MM.1S (cell line): ENCODE results near the gene SPINT2.

Source experiments
- DNase-seq: peaks from one replicate; pipeline ENCODE4 v3.0.0-alpha.2; 2015
- H2AFZ ChIP-seq: fragments of 300-600 bp; sonication (generic); 2 replicates; pipeline ENCODE4 v1.6.0; 2016; ENCODE audit warnings: antibody characterized with exemption, low read length
- H3F3A ChIP-seq: fragments of 300-600 bp; sonication (generic); 2 replicates; pipeline ENCODE4 v1.6.1; 2016; ENCODE audit warnings: mild to moderate bottlenecking, antibody characterized with exemption, low read length, moderate library complexity, mixed read lengths; ENCODE audit not compliant: insufficient read depth
- H3K27ac ChIP-seq: fragments of 300-600 bp; sonication (generic); 2 replicates; pipeline ENCODE4 v1.5.1; 2016; ENCODE audit warnings: mild to moderate bottlenecking, low read length
- H3K27me3 ChIP-seq: fragments of 300-600 bp; sonication (generic); replicated peaks from 2 replicates; pipeline ENCODE4 v1.6.0; 2016; ENCODE audit warnings: low read length; ENCODE audit not compliant: insufficient read depth
- H3K36me3 ChIP-seq: fragments of 300-600 bp; sonication (generic); replicated peaks from 2 replicates; pipeline ENCODE4 v1.6.1; 2016; ENCODE audit warnings: mild to moderate bottlenecking, low read length, mixed read lengths; ENCODE audit not compliant: insufficient read depth
- H3K4me1 ChIP-seq: fragments of 300-600 bp; sonication (generic); 2 replicates; pipeline ENCODE4 v1.6.1; 2016; ENCODE audit warnings: low read length, mixed read lengths
- H3K4me2 ChIP-seq: fragments of 300-600 bp; sonication (generic); 2 replicates; pipeline ENCODE4 v1.6.0; 2016; ENCODE audit warnings: low read depth, low read length
- H3K4me3 ChIP-seq: fragments of 300-600 bp; sonication (generic); 2 replicates; pipeline ENCODE4 v1.5.1; 2016; ENCODE audit warnings: low read length, mixed read lengths
- H3K79me2 ChIP-seq: fragments of 300-600 bp; sonication (generic); 2 replicates; pipeline ENCODE4 v1.6.1; 2016; ENCODE audit warnings: mixed run types, low read length, mixed read lengths
- H3K9ac ChIP-seq: fragments of 300-600 bp; sonication (generic); 2 replicates; pipeline ENCODE4 v1.6.1; 2016; ENCODE audit warnings: low read length, mixed read lengths
- H3K9me2 ChIP-seq: fragments of 300-600 bp; sonication (generic); replicated peaks from 2 replicates; pipeline ENCODE4 v1.6.1; 2016; ENCODE audit warnings: mild to moderate bottlenecking, low read length, mixed read lengths; ENCODE audit not compliant: insufficient read depth
- H3K9me3 ChIP-seq: fragments of 300-600 bp; sonication (generic); replicated peaks from 2 replicates; pipeline ENCODE4 v1.6.1; 2016; ENCODE audit warnings: mild to moderate bottlenecking, low read length, mixed read lengths; ENCODE audit not compliant: insufficient read depth
- H4K20me1 ChIP-seq: fragments of 300-600 bp; sonication (generic); 2 replicates; pipeline ENCODE4 v1.6.1; 2016; ENCODE audit warnings: mild to moderate bottlenecking, low read length, moderate library complexity, mixed read lengths; ENCODE audit not compliant: insufficient read depth
- EZH2 ChIP-seq: fragments of 300-600 bp; sonication (generic); optimal IDR thresholded peaks from 2 replicates; pipeline ENCODE3; 2017; ENCODE audit warnings: low read depth, mild to moderate bottlenecking, antibody characterized with exemption, low read length, mixed read lengths
- EZH2phosphoT487 ChIP-seq: fragments of 300-600 bp; sonication (generic); IDR thresholded peaks from 2 replicates; pipeline ENCODE4 v1.6.1; 2018; ENCODE audit warnings: antibody characterized with exemption, low read length
- TF ChIP-seq, protein P1 (sequence below): fragments of 300-600 bp; sonication (generic); IDR thresholded peaks from 2 replicates; pipeline ENCODE4 v1.5.1; 2016; ENCODE audit warnings: antibody characterized with exemption, low read length, mixed read lengths

SPINT2 gene

DNA sequence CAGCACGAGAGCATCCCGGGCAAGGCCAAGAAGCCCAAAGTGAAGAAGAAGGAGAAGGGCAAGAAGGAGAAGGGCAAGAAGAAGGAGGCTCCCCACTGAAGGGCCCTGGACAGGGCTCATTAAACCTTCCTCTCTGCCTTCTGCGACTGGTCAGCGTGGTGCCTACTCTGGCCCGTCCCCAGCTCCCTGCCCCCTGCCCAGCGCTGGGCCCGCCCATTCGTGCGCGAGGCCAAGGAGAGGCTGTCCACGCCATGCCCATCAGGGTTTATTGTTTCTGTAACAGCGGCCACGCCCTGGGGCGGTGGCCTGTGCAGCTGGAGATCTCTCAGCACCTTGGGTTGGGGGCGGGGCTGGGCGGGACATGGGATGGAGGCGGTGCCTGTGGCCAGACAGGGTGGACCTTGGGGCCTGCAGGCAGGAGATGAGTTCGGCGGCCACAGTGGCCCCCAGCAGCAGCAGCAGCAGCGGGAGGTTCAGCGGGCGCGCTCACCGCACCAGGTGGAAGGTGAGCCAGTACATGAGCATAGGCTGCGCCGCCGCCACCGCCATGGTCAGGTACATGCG, 40.6 kb downstream of the SPINT2 start:
- no peak for DNase-seq
- no peaks in the 10 kb centered on the region for H3K36me3 ChIP-seq
- H3K4me1 ChIP-seq = no peaks in the 10 kb centered on the region
- H2AFZ ChIP-seq = no peak overlapping the region
- H3K27ac ChIP-seq = no peak overlapping the region
- no peaks in the 10 kb centered on the region for H3K9me3 ChIP-seq
- TF ChIP-seq, protein P1, sequence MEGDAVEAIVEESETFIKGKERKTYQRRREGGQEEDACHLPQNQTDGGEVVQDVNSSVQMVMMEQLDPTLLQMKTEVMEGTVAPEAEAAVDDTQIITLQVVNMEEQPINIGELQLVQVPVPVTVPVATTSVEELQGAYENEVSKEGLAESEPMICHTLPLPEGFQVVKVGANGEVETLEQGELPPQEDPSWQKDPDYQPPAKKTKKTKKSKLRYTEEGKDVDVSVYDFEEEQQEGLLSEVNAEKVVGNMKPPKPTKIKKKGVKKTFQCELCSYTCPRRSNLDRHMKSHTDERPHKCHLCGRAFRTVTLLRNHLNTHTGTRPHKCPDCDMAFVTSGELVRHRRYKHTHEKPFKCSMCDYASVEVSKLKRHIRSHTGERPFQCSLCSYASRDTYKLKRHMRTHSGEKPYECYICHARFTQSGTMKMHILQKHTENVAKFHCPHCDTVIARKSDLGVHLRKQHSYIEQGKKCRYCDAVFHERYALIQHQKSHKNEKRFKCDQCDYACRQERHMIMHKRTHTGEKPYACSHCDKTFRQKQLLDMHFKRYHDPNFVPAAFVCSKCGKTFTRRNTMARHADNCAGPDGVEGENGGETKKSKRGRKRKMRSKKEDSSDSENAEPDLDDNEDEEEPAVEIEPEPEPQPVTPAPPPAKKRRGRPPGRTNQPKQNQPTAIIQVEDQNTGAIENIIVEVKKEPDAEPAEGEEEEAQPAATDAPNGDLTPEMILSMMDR = no peak
- no peak for TF ChIP-seq EZH2
- no peak for TF ChIP-seq EZH2phosphoT487
- no peak overlapping the region for H3K4me3 ChIP-seq
- no peaks in the 10 kb centered on the region for H3F3A ChIP-seq
- H3K4me2 ChIP-seq = no peak overlapping the region
- H3K9ac ChIP-seq = no peak overlapping the region
- no peaks in the 10 kb centered on the region for H3K27me3 ChIP-seq
- no peaks in the 10 kb centered on the region for H4K20me1 ChIP-seq
- no peaks in the 10 kb centered on the region for H3K79me2 ChIP-seq
- no peaks in the 10 kb centered on the region for H3K9me2 ChIP-seq

DNA sequence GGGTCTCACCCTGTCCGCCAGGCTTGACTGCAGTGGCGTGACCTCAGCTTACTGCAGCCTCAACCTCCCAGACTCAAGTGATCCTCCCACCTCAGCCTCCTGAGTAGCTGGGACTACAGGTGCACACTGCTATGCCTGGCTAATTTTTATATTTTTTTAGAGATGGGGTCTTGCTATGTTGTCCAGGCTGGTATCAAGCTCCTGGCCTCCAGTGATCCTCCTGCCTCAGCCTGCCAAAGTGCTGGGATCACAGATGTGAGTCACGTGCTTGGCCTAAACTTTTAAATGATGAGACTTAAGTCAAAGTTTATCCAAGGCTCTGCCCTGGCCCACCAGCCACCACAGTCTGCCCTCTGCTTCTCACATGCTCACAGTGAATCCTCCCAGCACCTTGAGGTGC, 41.9 kb downstream of the SPINT2 start:
- TF ChIP-seq EZH2 (no peak), EZH2phosphoT487 (no peak)
- TF ChIP-seq, protein P1 = no peak
- no peaks in the 10 kb centered on the region for H3K9me2 ChIP-seq
- H3K4me3 ChIP-seq = no peak overlapping the region
- H3F3A ChIP-seq = no peaks in the 10 kb centered on the region
- DNase-seq = no peak
- no peak overlapping the region for H3K4me2 ChIP-seq
- H3K9ac ChIP-seq = no peak overlapping the region
- no peaks in the 10 kb centered on the region for H3K9me3 ChIP-seq
- no peaks in the 10 kb centered on the region for H3K27me3 ChIP-seq
- peaks cover 7% of the 10 kb centered on the region; the same call in 1 of the 2 replicates for H3K79me2 ChIP-seq
- no peak overlapping the region for H3K27ac ChIP-seq
- H3K36me3 ChIP-seq = no peaks in the 10 kb centered on the region
- H2AFZ ChIP-seq = no peak overlapping the region
- H3K4me1 ChIP-seq = no peaks in the 10 kb centered on the region
- no peaks in the 10 kb centered on the region for H4K20me1 ChIP-seq

DNA sequence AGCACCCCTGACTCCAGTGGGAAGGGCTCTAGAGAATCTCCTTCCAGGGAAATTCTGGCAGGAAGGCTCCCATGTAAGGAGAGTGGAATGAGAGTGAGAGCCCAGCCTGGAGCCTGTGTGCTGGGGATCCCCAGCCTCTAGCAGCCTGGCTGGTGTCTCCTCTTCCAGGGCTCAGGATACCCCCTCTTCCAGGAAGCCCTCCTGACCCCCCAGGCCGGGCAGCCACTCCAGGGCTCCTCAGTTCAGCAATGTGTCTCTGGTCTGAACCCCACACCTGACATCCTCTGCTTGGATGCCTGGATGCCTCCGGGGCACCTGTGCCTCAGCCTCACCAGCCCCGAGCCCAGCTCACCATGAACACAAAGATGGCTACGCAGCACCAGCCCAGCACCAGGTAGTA, 42.7 kb downstream of the SPINT2 start:
- H2AFZ ChIP-seq = no peak overlapping the region
- H3K9ac ChIP-seq = no peak overlapping the region
- peaks cover 7% of the 10 kb centered on the region; the same call in 1 of the 2 replicates for H3K79me2 ChIP-seq
- H3K4me1 ChIP-seq = no peaks in the 10 kb centered on the region
- H3K4me2 ChIP-seq = no peak overlapping the region
- H4K20me1 ChIP-seq = no peaks in the 10 kb centered on the region
- H3K36me3 ChIP-seq = no peaks in the 10 kb centered on the region
- H3K9me3 ChIP-seq = no peaks in the 10 kb centered on the region
- no peak for DNase-seq
- no peaks in the 10 kb centered on the region for H3K27me3 ChIP-seq
- no peaks in the 10 kb centered on the region for H3K9me2 ChIP-seq
- no peak overlapping the region for H3K4me3 ChIP-seq
- no peaks in the 10 kb centered on the region for H3F3A ChIP-seq
- H3K27ac ChIP-seq = no peak overlapping the region
- TF ChIP-seq, protein P1 = no peak
